GM23338 (cell line): ENCODE results near the gene TYRO3.

ENCODE experiments used
- CTCF ChIP-seq, 2 experiments: fragments of 200-600 bp in 1 of 2; sonication (generic) in 1 of 2; conservative IDR thresholded peaks; 2 replicates each; pipeline versions ENCODE4 v1.5.1 to v1.6.1; 2016 to 2017; ENCODE audit warnings: antibody characterized with exemption in 2 of 2, low read depth in 2 of 2, mild to moderate bottlenecking in 2 of 2, moderate library complexity in 1 of 2
- EZH2 ChIP-seq: fragments of 200-600 bp; sonication (generic); IDR thresholded peaks from one replicate; pipeline ENCODE4 v1.8.0; 2017; ENCODE audit warnings: antibody characterized with exemption, mild to moderate bottlenecking, low read depth; ENCODE audit not compliant: unreplicated experiment
- POLR2AphosphoS5 ChIP-seq: IDR thresholded peaks from 2 replicates; pipeline ENCODE4 v1.6.1; 2016; ENCODE audit warnings: antibody characterized with exemption, low read depth

- TF ChIP-seq CTCF (conservative IDR thresholded peaks at IDR 0.05; ENCODE audit: low read depth in 2 of 2) (no peak), POLR2AphosphoS5 (no peak), EZH2 (no peak)
Observed at GRCh38 chr15:41583795-41584194, 24.8 kb downstream of the TYRO3 start.
